Measurements from ENCODE around the gene UBTF.
"Not testable (repeated sequence)": the region's sequence is repeated elsewhere in the genome, so short reads cannot be mapped to it uniquely, and the experiment has no call there.

UBTF gene

GRCh38 chr17:44247876-44248736 lies 28.6 kb upstream of the UBTF start:
- DNase-seq (ENCODE audit: low read depth in 3 of 3): no peak

GRCh38 chr17:44247440-44247841 lies 28.0 kb upstream of the UBTF start:
- DNase-seq (ENCODE audit: low read depth in 3 of 3): no peak

- no peak for DNase-seq (ENCODE audit: low read depth in 3 of 3)
These were observed 21.7 kb upstream of the UBTF start for GRCh38 chr17:44241106-44241624.

- DNase-seq (ENCODE audit: low read depth in 3 of 3): not testable (repeated sequence)
These were observed 18.4 kb upstream of the UBTF start for GRCh38 chr17:44237886-44238285.

GRCh38 chr17:44236444-44236991 lies 17.0 kb upstream of the UBTF start:
- no peak for DNase-seq (ENCODE audit: low read depth in 3 of 3)

- no peak for DNase-seq (ENCODE audit: low read depth in 3 of 3)
These were observed 16.1 kb upstream of the UBTF start for GRCh38 chr17:44235583-44235936.

GRCh38 chr17:44233582-44233981 lies 14.1 kb upstream of the UBTF start:
- DNase-seq (ENCODE audit: low read depth in 3 of 3): no peak

GRCh38 chr17:44232061-44232460 lies 12.6 kb upstream of the UBTF start:
- DNase-seq (ENCODE audit: low read depth in 3 of 3): no peak

GRCh38 chr17:44230140-44230539 lies 10.7 kb upstream of the UBTF start:
- DNase-seq (ENCODE audit: low read depth in 3 of 3): no peak

- DNase-seq (ENCODE audit: low read depth in 3 of 3): no peak
These were observed 9.6 kb upstream of the UBTF start for GRCh38 chr17:44229090-44229489.

GRCh38 chr17:44223541-44224071 lies 4.1 kb upstream of the UBTF start:
- DNase-seq (ENCODE audit: low read depth in 3 of 3): no peak

- no peak for DNase-seq (ENCODE audit: low read depth in 3 of 3)
These were observed 2.8 kb upstream of the UBTF start for GRCh38 chr17:44222112-44222869.

GRCh38 chr17:44221862-44222111 lies 2.3 kb upstream of the UBTF start:
- DNase-seq (ENCODE audit: low read depth in 3 of 3): peak in 1 of 3 experiments; percentile 25

GRCh38 chr17:44221084-44221861 lies 1.8 kb upstream of the UBTF start:
- peak in 1 of 3 experiments; percentile 42 for DNase-seq (ENCODE audit: low read depth in 3 of 3)

- DNase-seq (ENCODE audit: low read depth in 3 of 3): peak in 1 of 3 experiments; percentile 52
These were observed 973 bp upstream of the UBTF start for GRCh38 chr17:44220213-44221083.

- DNase-seq (ENCODE audit: low read depth in 3 of 3): peak in 2 of 3 experiments; percentile 51 to 57
These were observed 313 bp downstream of the UBTF start for GRCh38 chr17:44219108-44219615.

- peak; percentile 82 to 83 (median 82) for DNase-seq (ENCODE audit: low read depth in 3 of 3)
These were observed 949 bp downstream of the UBTF start for GRCh38 chr17:44218344-44219107.

GRCh38 chr17:44217738-44218343 lies 1.6 kb downstream of the UBTF start:
- DNase-seq (ENCODE audit: low read depth in 3 of 3): no peak

GRCh38 chr17:44216694-44217093 lies 2.8 kb downstream of the UBTF start:
- no peak for DNase-seq (ENCODE audit: low read depth in 3 of 3)
